Mesenteric fat pad (tissue), 1 donor: ENCODE results near the gene TMEM236. TPM values are rescaled to one million over a fixed set of nuclear protein-coding genes. Genes with fewer than 3 reads are reported as not detected.

Experiments
- DNase-seq: peaks from one replicate; pipeline ENCODE4 v3.0.0-alpha.2; 2020; ENCODE audit warnings: low spot score
- microRNA-seq: library from miRNA; unstranded; fragments of <30 nt; microRNA quantifications from one replicate; pipeline ENCODE4 v1.2.0, GENCODE V29; 2020; ENCODE audit warnings: borderline number of aligned reads
- total RNA-seq: library from RNA; stranded (reverse); fragmentation: NEBNext Ultra II Directional; extraction: Animal tissue kit (Norgen Biotek cat#: 25700); gene quantifications from one replicate; pipeline ENCODE4 v1.2.1, GENCODE V29; 2021
- donor health status: DM: yes; HTN: yes; CAD: no.

The TMEM236 gene
- total RNA-seq, 1 donor from 2014 or later = 3.0 TPM

- DNase-seq = no peak
These were observed 67.8 kb downstream of the TMEM236 start for GRCh38 chr10:17819836-17820235.

GRCh38 chr10:17820943-17821342, 68.9 kb downstream of the TMEM236 start:
- no peak for DNase-seq

GRCh38 chr10:17821893-17822292, 69.9 kb downstream of the TMEM236 start:
- DNase-seq = no peak

- DNase-seq = no peak
These were observed 79.3 kb downstream of the TMEM236 start for GRCh38 chr10:17831341-17831740.

- no peak for DNase-seq
These were observed 79.9 kb downstream of the TMEM236 start for GRCh38 chr10:17831896-17832295.

GRCh38 chr10:17833656-17834055, 81.7 kb downstream of the TMEM236 start:
- no peak for DNase-seq

- DNase-seq = no peak
These were observed 83.7 kb downstream of the TMEM236 start for GRCh38 chr10:17835688-17836087.

- DNase-seq = no peak
These were observed 84.9 kb downstream of the TMEM236 start for GRCh38 chr10:17836942-17837341.

- DNase-seq = no peak
These were observed 86.2 kb downstream of the TMEM236 start for GRCh38 chr10:17838080-17838648.

GRCh38 chr10:17841050-17841449, 89.0 kb downstream of the TMEM236 start:
- no peak for DNase-seq

GRCh38 chr10:17842641-17843040, 90.6 kb downstream of the TMEM236 start:
- no peak for DNase-seq

GRCh38 chr10:17847585-17848296, 95.7 kb downstream of the TMEM236 start:
- DNase-seq = no peak

- DNase-seq = no peak
These were observed 96.6 kb downstream of the TMEM236 start for GRCh38 chr10:17848646-17849045.

Small RNA genes lying within 50 kb of the gene (microRNA-seq; reads per million reads assigned to microRNA genes)
- 70.5 reads per million, percentile 40 among the genes with 10 or more reads in this experiment for gene MIR511

Other genes with a start within 250 kb of the TMEM236 start
- 18.0 TPM for gene HACD1, start 134.8 kb upstream of the TMEM236 start, total RNA-seq
- gene STAM, start 108.0 kb upstream of the TMEM236 start, total RNA-seq = 26.5 TPM
- 267 TPM for gene MRC1, start 57.1 kb downstream of the TMEM236 start, total RNA-seq
- 0.35 TPM for gene SLC39A12, start 199.7 kb downstream of the TMEM236 start, total RNA-seq